Gastroesophageal sphincter (tissue), 4 donors: Measurements from ENCODE around the gene IFT88. TPM values are rescaled to one million over a fixed set of nuclear protein-coding genes. Genes with fewer than 3 reads are reported as not detected.
A peak's percentile ranks its signal among the peaks of the same experiment; 100 is the strongest.

Experiments
- ATAC-seq: fragments of 150-250 bp; one replicate; pipeline ENCODE4 v1.9.1; 2016; ENCODE audit warnings: mild to moderate bottlenecking, moderate library complexity
- H3K27ac ChIP-seq, 4 donors: fragments of 200-600 bp; sonication (generic) in 3 of 4; 1 replicate in 3 of 4; 2 replicates in 1 of 4; pipeline ENCODE4 v1.5.1; 2016 to 2019
- H3K27me3 ChIP-seq: fragments of 200-600 bp; sonication (generic); one replicate; pipeline ENCODE4 v1.5.1; 2019
- H3K36me3 ChIP-seq, 2 donors: fragments of 200-600 bp; sonication (generic); one replicate each; pipeline ENCODE4 v1.5.1; 2019; ENCODE audit warnings: control low read depth in 1 of 2
- H3K4me1 ChIP-seq, 3 donors: fragments of 200-600 bp; sonication (generic); 1 replicate in 2 of 3; 2 replicates in 1 of 3; pipeline ENCODE4 v1.5.1; 2016 to 2019; ENCODE audit warnings: control low read depth in 2 of 3
- H3K4me3 ChIP-seq, 2 donors: fragments of 200-600 bp; sonication (generic); one replicate each; pipeline ENCODE4 v1.5.1; 2019; ENCODE audit warnings: mild to moderate bottlenecking in 1 of 2, moderate library complexity in 1 of 2
- H3K9me3 ChIP-seq, 3 donors: fragments of 200-600 bp; sonication (generic); one replicate each; pipeline ENCODE4 v1.5.1; 2017 to 2019; ENCODE audit warnings: control low read depth in 2 of 3
- CTCF ChIP-seq, 4 experiments: fragments of 200-600 bp in 2 of 4; fragments of 450-650 bp in 2 of 4; sonication (generic) in 1 of 4; IDR thresholded peaks; one replicate each; pipeline ENCODE4 v1.5.1; 2017 to 2019; ENCODE audit warnings: antibody characterized with exemption in 4 of 4, mild to moderate bottlenecking in 2 of 4, moderate library complexity in 2 of 4
- EP300 ChIP-seq: sonication (generic); formaldehyde crosslinking; IDR thresholded peaks from one replicate; pipeline ENCODE4 v1.6.1; 2017; ENCODE audit warnings: antibody characterized with exemption, mild to moderate bottlenecking
- POLR2A ChIP-seq, 2 donors: fragments of 450-650 bp; IDR thresholded peaks; one replicate each; pipeline ENCODE4 v1.6.1; 2017; ENCODE audit warnings: antibody characterized with exemption in 2 of 2, mild to moderate bottlenecking in 2 of 2, moderate library complexity in 1 of 2
- POLR2AphosphoS5 ChIP-seq: sonication (generic); formaldehyde crosslinking; IDR thresholded peaks from one replicate; pipeline ENCODE4 v1.6.1; 2017; ENCODE audit warnings: antibody characterized with exemption
- WGBS, 2 donors: methylation state at CpG; one replicate each; pipeline ENCODE4 v1.1.5; 2018; ENCODE audit warnings: low coverage in 1 of 2; 5-methylcytosine and 5-hydroxymethylcytosine counted together
- total RNA-seq, 4 donors: library from RNA; depleted of rRNA; stranded (reverse); fragments of >200 nt; gene quantifications; one replicate each; pipeline ENCODE4 v1.1.0, GENCODE V29; 2016

Gene IFT88
- total RNA-seq, 4 donors from 2014 or later = 9.1 to 21.2 (median 13.2) TPM

- H3K27me3 ChIP-seq = no peaks in the 10 kb centered on the region
- peak overlapping the region; percentile 27 to 91 (median 87) for H3K27ac ChIP-seq
- WGBS, 2 donors = 0% methylated on average over 2 to 13 of the region's 37 CpGs
- H3K36me3 ChIP-seq = no peaks in the 10 kb centered on the region
- no peak for TF ChIP-seq EP300
- TF ChIP-seq POLR2A (IDR thresholded peaks at IDR 0.05) = no peak
- TF ChIP-seq CTCF (IDR thresholded peaks at IDR 0.05) = no peak
- no peak for TF ChIP-seq POLR2AphosphoS5
- peak overlapping the region; percentile 67 to 97 for H3K4me3 ChIP-seq
- peaks cover 0 to 34% (median 4%) of the 10 kb centered on the region in 3 donors for H3K4me1 ChIP-seq
- no peaks in the 10 kb centered on the region for H3K9me3 ChIP-seq
- ATAC-seq = peak; percentile 18
Measured at GRCh38 chr13:20525144-20525600, 41.8 kb upstream of the IFT88 start.

- Histone ChIP-seq H3K4me3 (peak within 1 kb of the TSS; percentile 67 to 97), H3K27ac (peak within 1 kb of the TSS; percentile 64 to 91 (median 87)), H3K27me3 (no peaks in the 10 kb centered on the region), H3K4me1 (peaks cover 0 to 34% (median 4%) of the 10 kb centered on the region in 3 donors), H3K36me3 (no peaks in the 10 kb centered on the region), H3K9me3 (no peaks in the 10 kb centered on the region)
- TF ChIP-seq EP300 (no peak), CTCF (IDR thresholded peaks at IDR 0.05) (peak in 1 of 4 experiments; percentile 11), POLR2A (IDR thresholded peaks at IDR 0.05) (peak; percentile 74 to 86), POLR2AphosphoS5 (peak; percentile 62)
- peak; percentile 96 for ATAC-seq
- 0% methylated on average over 3 to 5 of the region's 89 CpGs for WGBS, 2 donors
Measured at GRCh38 chr13:20525601-20526544, 41.1 kb upstream of the IFT88 start, which contains the start of gene CRYL1. Gene CRYL1, minus strand, starts transcription at chr13:20525857. Its CDS starts 63 bp downstream, at chr13:20525794.

DNA sequence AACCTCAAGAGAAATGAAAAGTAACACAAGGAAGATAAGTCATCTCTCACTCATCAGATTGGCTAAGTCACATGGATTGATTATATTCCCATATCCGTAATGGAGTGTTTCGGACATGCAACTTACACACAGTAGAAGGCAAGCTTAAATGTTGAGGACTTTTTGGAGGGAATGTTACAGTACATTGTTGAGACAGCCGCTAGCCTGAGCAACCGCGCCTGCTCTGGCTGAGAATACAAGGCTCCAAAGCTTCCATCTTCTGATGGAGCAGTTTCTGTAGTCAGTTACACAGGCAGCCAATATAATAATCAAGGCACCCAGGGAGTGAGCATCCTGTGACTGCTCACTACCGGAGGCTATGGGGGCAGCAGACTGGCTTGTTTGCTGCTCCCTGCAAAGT is 40.3 kb upstream of the IFT88 start:
- WGBS, 2 donors = 36 to 48% methylated on average over 5 to 6 of the region's 6 CpGs

GRCh38 chr13:20528452-20528851 is 38.5 kb upstream of the IFT88 start:
- no peak for ATAC-seq

More for the DNA sequence above, 40.3 kb upstream of the IFT88 start:
- Histone ChIP-seq H3K4me1 (peaks cover 0 to 34% (median 4%) of the 10 kb centered on the region in 3 donors), H3K27me3 (peaks cover 2% of the 10 kb centered on the region), H3K36me3 (no peaks in the 10 kb centered on the region), H3K4me3 (peak overlapping the region; percentile 67 to 97), H3K27ac (peak overlapping the region in 3 of 4 donors; percentile 87 to 91 (median 87)), H3K9me3 (no peaks in the 10 kb centered on the region)
- TF ChIP-seq CTCF (IDR thresholded peaks at IDR 0.05) (no peak), POLR2AphosphoS5 (no peak), EP300 (no peak), POLR2A (IDR thresholded peaks at IDR 0.05) (no peak)
- ATAC-seq = no peak

More at GRCh38 chr13:20528452-20528851, 38.5 kb upstream of the IFT88 start:
- H3K4me3 ChIP-seq = no peak overlapping the region
- H3K4me1 ChIP-seq = peaks cover 0 to 29% (median 4%) of the 10 kb centered on the region in 3 donors
- no peaks in the 10 kb centered on the region for H3K9me3 ChIP-seq
- no peak overlapping the region for H3K27ac ChIP-seq
- peaks cover 4% of the 10 kb centered on the region for H3K27me3 ChIP-seq
- 55 to 77% methylated on average over 2 of the region's 2 CpGs for WGBS, 2 donors
- TF ChIP-seq POLR2AphosphoS5 = no peak
- no peak for TF ChIP-seq CTCF (IDR thresholded peaks at IDR 0.05)
- TF ChIP-seq POLR2A (IDR thresholded peaks at IDR 0.05) = no peak
- no peak for TF ChIP-seq EP300
- no peaks in the 10 kb centered on the region for H3K36me3 ChIP-seq
